Measurements from ENCODE around the gene SUSD6. TPM values are rescaled to one million over a fixed set of nuclear protein-coding genes. Genes with fewer than 3 reads are reported as not detected.

The SUSD6 gene
- total RNA-seq, 1 experiment from 2014 or later, result 21.5 TPM

- Mint-ChIP-seq H3K4me3 (ENCODE audit: unreplicated experiment) (peak overlapping the region; percentile 60), H3K9me3 (ENCODE audit: unreplicated experiment) (no peaks in the 10 kb centered on the region), H3K27me3 (ENCODE audit: insufficient read depth, unreplicated experiment) (peaks cover 9% of the 10 kb centered on the region), H3K36me3 (ENCODE audit: insufficient read depth, unreplicated experiment) (peaks cover 4% of the 10 kb centered on the region), H3K4me1 (ENCODE audit: low read depth, unreplicated experiment) (peaks cover 20% of the 10 kb centered on the region), H3K27ac (ENCODE audit: unreplicated experiment) (no peak overlapping the region)
- intact Hi-C loops (cut with micrococcal nuclease; ENCODE audit: unreplicated experiment), result loop anchor here (5.0 kb wide), 1 partner anchor 328 kb away; no protein-coding TSS in a partner anchor
- H3K36me3 ChIP-seq (ENCODE audit: control insufficient read depth, insufficient read depth, low read length), result no peaks in the 10 kb centered on the region
- ChIA-PET CTCF (interaction anchor here (3.4 kb wide), 1 partner anchor 34 kb away, joined by 26 read pairs; no protein-coding TSS in a partner anchor), POLR2A (no interaction called here)
- DNase-seq, result peak; percentile 65 to 69
- no TSS peak for BruUV-seq (replicated peaks)
- H3K4me3 ChIP-seq (ENCODE audit: low read depth, low read length), result no peak overlapping the region
- H3K9me3 ChIP-seq, result no peaks in the 10 kb centered on the region
- peaks cover 46% of the 10 kb centered on the region for H3K4me1 ChIP-seq
- H3K27me3 ChIP-seq (replicated peaks; ENCODE audit: control insufficient read depth, insufficient read depth, low read length), result no peaks in the 10 kb centered on the region; the same call in 1 of the 2 replicates
- TF ChIP-seq CTCF (IDR thresholded peaks at IDR 0.05; ENCODE audit: insufficient read depth in 1 of 2, low read depth in 1 of 2, low read length in 1 of 2, severe bottlenecking in 1 of 2, unreplicated experiment in 1 of 2), result no peak
These were observed 41.5 kb upstream of the SUSD6 start for GRCh38 chr14:69569859-69570258.

GRCh38 chr14:69570836-69571330, 40.5 kb upstream of the SUSD6 start:
- peaks cover 6% of the 10 kb centered on the region for H3K27me3 Mint-ChIP-seq (ENCODE audit: insufficient read depth, unreplicated experiment)
- ChIA-PET CTCF (interaction anchor here (1.0 to 3.4 kb wide), 3 partner anchors 18 to 35 kb away, joined by 3 to 26 read pairs (median 8); no protein-coding TSS in a partner anchor), POLR2A (no interaction called here)
- no peak for TF ChIP-seq CTCF (IDR thresholded peaks at IDR 0.05; ENCODE audit: insufficient read depth in 1 of 2, low read depth in 1 of 2, low read length in 1 of 2, severe bottlenecking in 1 of 2, unreplicated experiment in 1 of 2)
- H3K9me3 Mint-ChIP-seq (ENCODE audit: unreplicated experiment), result no peaks in the 10 kb centered on the region
- Histone ChIP-seq H3K4me3 (ENCODE audit: low read depth, low read length) (no peak overlapping the region), H3K9me3 (no peaks in the 10 kb centered on the region), H3K27me3 (replicated peaks; ENCODE audit: control insufficient read depth, insufficient read depth, low read length) (no peaks in the 10 kb centered on the region; the same call in 1 of the 2 replicates), H3K4me1 (peaks cover 46% of the 10 kb centered on the region), H3K36me3 (ENCODE audit: control insufficient read depth, insufficient read depth, low read length) (no peaks in the 10 kb centered on the region)
- intact Hi-C loops (cut with micrococcal nuclease; ENCODE audit: unreplicated experiment), result loop anchor here (5.0 kb wide), 1 partner anchor 329 kb away; no protein-coding TSS in a partner anchor
- no TSS peak for BruUV-seq (replicated peaks)
- H3K36me3 Mint-ChIP-seq (ENCODE audit: insufficient read depth, unreplicated experiment), result peaks cover 4% of the 10 kb centered on the region
- H3K4me1 Mint-ChIP-seq (ENCODE audit: low read depth, unreplicated experiment), result peaks cover 21% of the 10 kb centered on the region
- peak overlapping the region; percentile 60 for H3K4me3 Mint-ChIP-seq (ENCODE audit: unreplicated experiment)
- no peak for DNase-seq
- H3K27ac Mint-ChIP-seq (ENCODE audit: unreplicated experiment), result no peak overlapping the region

GRCh38 chr14:69571449-69572029, 39.9 kb upstream of the SUSD6 start:
- Mint-ChIP-seq H3K27me3 (ENCODE audit: insufficient read depth, unreplicated experiment) (peaks cover 6% of the 10 kb centered on the region), H3K4me3 (ENCODE audit: unreplicated experiment) (peak overlapping the region; percentile 74), H3K27ac (ENCODE audit: unreplicated experiment) (no peak overlapping the region), H3K36me3 (ENCODE audit: insufficient read depth, unreplicated experiment) (peaks cover 4% of the 10 kb centered on the region), H3K4me1 (ENCODE audit: low read depth, unreplicated experiment) (peaks cover 26% of the 10 kb centered on the region), H3K9me3 (ENCODE audit: unreplicated experiment) (no peaks in the 10 kb centered on the region)
- Histone ChIP-seq H3K4me3 (ENCODE audit: low read depth, low read length) (peak overlapping the region; percentile 51), H3K4me1 (peaks cover 46% of the 10 kb centered on the region), H3K36me3 (ENCODE audit: control insufficient read depth, insufficient read depth, low read length) (no peaks in the 10 kb centered on the region), H3K27me3 (replicated peaks; ENCODE audit: control insufficient read depth, insufficient read depth, low read length) (no peaks in the 10 kb centered on the region; the same call in 1 of the 2 replicates), H3K9me3 (no peaks in the 10 kb centered on the region)
- ChIA-PET CTCF (interaction anchor here (0.8 to 3.4 kb wide), 7 partner anchors 18 to 310 kb away, joined by 3 to 26 read pairs (median 4); no protein-coding TSS in a partner anchor), POLR2A (no interaction called here)
- intact Hi-C loops (cut with micrococcal nuclease; ENCODE audit: unreplicated experiment), result loop anchor here (5.0 kb wide), 1 partner anchor 329 kb away; no protein-coding TSS in a partner anchor
- no peak for DNase-seq
- no TSS peak for BruUV-seq (replicated peaks)
- no peak for TF ChIP-seq CTCF (IDR thresholded peaks at IDR 0.05; ENCODE audit: insufficient read depth in 1 of 2, low read depth in 1 of 2, low read length in 1 of 2, severe bottlenecking in 1 of 2, unreplicated experiment in 1 of 2)

All from Caco-2 (cell line).